RWPE1 (cell line): ENCODE results near the gene ARHGDIA.

Experiments
- CTCF ChIA-PET: fragments of 350-600 bp; sonication (Branson Sonifier 250); formaldehyde crosslinking; extraction: SDS; loops from one replicate; lab custom pipeline; 2021; lab: Yijun Ruan, JAX
- POLR2A ChIA-PET: fragments of 400-600 bp; formaldehyde crosslinking; extraction: SDS; loops from one replicate; lab custom pipeline; 2020; ENCODE audit warnings: antibody characterized with exemption; ENCODE audit not compliant: low non-redundant PET; lab: Yijun Ruan, JAX
- DNase-seq: peaks from one replicate; pipeline ENCODE4 v3.0.0; 2012; ENCODE audit warnings: low spot score
- H3K27ac ChIP-seq: fragments of 450-650 bp; 2 replicates; pipeline ENCODE4 v1.5.1; 2017
- TF ChIP-seq, protein P1 (sequence below): fragments of 450-650 bp; conservative IDR thresholded peaks from 2 replicates; pipeline ENCODE4 v1.5.1; 2017; ENCODE audit warnings: low read depth, mild to moderate bottlenecking

The ARHGDIA gene

GRCh38 chr17:81829858-81830257 is 41.3 kb downstream of the ARHGDIA start:
- POLR2A ChIA-PET, result interaction anchor here (0.8 kb wide), 1 partner anchor 591 kb away, joined by 3 read pairs; the partner anchor contains the start of gene NDUFAF8
- CTCF ChIA-PET, result no interaction called here
- DNase-seq, result no peak
- TF ChIP-seq, protein P1, sequence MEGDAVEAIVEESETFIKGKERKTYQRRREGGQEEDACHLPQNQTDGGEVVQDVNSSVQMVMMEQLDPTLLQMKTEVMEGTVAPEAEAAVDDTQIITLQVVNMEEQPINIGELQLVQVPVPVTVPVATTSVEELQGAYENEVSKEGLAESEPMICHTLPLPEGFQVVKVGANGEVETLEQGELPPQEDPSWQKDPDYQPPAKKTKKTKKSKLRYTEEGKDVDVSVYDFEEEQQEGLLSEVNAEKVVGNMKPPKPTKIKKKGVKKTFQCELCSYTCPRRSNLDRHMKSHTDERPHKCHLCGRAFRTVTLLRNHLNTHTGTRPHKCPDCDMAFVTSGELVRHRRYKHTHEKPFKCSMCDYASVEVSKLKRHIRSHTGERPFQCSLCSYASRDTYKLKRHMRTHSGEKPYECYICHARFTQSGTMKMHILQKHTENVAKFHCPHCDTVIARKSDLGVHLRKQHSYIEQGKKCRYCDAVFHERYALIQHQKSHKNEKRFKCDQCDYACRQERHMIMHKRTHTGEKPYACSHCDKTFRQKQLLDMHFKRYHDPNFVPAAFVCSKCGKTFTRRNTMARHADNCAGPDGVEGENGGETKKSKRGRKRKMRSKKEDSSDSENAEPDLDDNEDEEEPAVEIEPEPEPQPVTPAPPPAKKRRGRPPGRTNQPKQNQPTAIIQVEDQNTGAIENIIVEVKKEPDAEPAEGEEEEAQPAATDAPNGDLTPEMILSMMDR, result no peak
- peak overlapping the region; percentile 65 for H3K27ac ChIP-seq

DNA sequence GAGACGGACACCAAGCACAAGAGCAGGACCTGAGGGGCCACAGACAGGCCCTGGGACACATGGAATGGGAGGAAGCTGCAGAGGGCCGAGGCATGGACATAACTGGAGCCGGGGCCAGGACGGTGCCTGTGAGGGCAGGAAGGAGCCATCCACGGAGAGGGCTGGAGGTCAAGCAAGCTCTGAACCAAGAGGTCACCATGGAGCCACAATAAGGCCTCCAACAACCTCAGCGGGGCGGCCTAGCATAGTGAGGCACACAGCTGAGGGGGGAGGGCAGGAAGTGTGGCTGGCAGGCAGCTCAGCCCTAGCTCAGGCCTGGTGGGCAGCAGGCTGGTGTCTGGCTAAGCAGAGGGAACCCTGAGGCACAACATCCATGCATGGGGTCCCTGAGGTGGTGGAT is 42.5 kb downstream of the ARHGDIA start:
- peak overlapping the region; percentile 65 for H3K27ac ChIP-seq

DNA sequence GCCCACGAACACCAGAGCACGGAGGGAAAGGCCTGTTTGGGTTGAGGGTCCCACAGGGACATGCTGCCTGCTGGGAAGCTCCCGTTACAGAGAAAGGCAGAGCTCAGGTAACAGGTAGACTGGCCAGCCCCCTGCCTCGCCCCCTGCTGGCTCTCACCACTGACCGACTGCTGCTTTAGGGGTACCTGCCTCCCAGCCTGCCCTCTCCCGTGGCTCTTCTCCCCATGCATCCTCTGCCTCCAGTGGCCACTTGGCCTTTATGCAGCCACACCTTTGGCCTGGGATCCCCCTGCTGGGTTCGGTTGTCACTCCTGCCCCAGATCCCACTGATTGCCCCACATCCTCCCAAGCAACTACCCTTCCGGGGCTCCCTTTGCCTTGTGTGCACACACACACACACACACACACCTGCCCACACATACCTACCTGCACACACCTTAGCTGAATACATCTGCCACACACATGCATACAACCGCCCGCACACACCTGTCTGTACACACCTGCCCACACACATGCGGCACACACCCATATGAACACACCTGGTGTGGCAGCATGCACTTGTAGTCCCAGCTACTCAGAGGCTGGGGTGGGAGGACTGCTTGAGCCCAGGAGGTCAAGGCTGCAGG is 45.2 kb downstream of the ARHGDIA start:
- DNase-seq, result no peak
- ChIA-PET POLR2A (no interaction called here), CTCF (interaction anchor here (0.6 to 0.9 kb wide), 4 partner anchors 18 to 911 kb away, joined by 3 to 5 read pairs (median 4); no protein-coding TSS in a partner anchor)

More for the DNA sequence above, 42.5 kb downstream of the ARHGDIA start:
- DNase-seq, result no peak
- TF ChIP-seq, protein P1, result no peak
- POLR2A ChIA-PET, result no interaction called here
- CTCF ChIA-PET, result interaction anchor here (0.7 to 1.3 kb wide), 2 partner anchors 26 to 30 kb away, joined by 3 to 4 read pairs; no protein-coding TSS in a partner anchor

DNA sequence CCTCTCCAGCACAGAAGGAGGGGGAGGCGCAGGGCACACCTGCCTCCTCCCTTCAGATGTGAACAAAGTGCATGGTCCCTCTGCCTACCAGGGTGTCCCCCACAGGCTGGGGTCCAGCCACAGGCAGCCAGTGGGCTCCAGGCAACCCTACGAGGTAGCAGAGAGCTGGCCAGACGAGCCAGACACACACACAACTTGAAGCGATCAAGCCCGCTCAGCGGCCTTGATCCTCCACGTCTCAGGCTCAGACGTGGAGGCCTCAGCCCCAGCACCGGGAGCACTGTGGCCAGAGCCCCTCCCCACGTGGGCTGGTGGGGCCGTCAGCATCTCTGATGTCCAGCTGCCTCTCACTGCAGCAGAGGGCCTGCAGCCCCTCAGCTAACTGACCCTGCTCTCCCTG is 46.5 kb downstream of the ARHGDIA start:
- TF ChIP-seq, protein P1, result no peak
- ChIA-PET CTCF (interaction anchor here (0.6 kb wide), 2 partner anchors 10 to 23 kb away, joined by 3 to 6 read pairs; no protein-coding TSS in a partner anchor), POLR2A (no interaction called here)
- DNase-seq, result no peak
- H3K27ac ChIP-seq, result peak overlapping the region; percentile 24

More for the DNA sequence above, 45.2 kb downstream of the ARHGDIA start:
- TF ChIP-seq, protein P1, result no peak
- H3K27ac ChIP-seq, result peak overlapping the region; percentile 24

DNA sequence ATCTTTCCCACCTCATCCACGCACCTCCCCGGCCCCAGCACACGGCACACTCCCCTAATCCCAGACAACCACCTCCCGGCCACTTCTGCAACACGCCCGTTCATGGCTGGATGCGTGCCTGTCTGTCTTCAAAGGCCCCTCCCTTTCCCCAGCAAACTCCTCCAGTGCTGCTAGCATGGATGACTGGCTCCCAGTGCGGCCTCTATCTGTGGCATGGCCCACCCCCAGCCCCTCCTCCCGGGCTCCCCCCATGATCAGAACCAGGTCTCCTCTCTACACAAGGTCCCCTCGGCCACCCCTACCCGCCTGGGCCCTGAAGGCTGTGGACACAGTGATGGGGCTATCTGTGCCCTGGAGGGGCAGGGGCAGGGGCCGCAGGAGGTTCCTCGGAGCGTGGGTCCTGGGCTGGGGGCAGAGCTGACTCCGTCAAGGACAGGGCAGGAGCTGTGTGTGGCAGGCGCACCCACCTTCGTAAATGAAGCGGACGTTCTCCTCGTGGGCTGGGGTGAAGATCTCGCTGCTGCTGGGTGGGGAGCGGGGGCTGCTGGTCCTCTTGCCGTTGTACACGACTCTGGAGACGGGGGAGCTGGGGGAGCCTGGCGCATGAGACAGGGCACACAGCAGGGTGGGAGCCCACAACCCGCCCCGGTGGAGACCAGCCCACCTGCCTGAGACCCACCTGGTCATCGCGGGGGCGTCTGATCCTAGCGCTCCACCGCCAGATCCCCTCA is 47.2 kb downstream of the ARHGDIA start:
- no peak for DNase-seq
- ChIA-PET POLR2A (interaction anchor here (0.6 kb wide), 1 partner anchor 113 kb away, joined by 6 read pairs; no protein-coding TSS in a partner anchor), CTCF (no interaction called here)
- peak overlapping the region; percentile 55; the same call in 1 of the 2 replicates for H3K27ac ChIP-seq
- TF ChIP-seq, protein P1, result no peak
